PFSK-1 (cell line): ENCODE measurements around the gene CMIP.

ENCODE experiments used
- FOXP2 ChIP-seq: optimal IDR thresholded peaks from 2 replicates; pipeline ENCODE3; 2011; ENCODE audit warnings: borderline replicate concordance, control low read depth, inconsistent platforms; ENCODE audit not compliant: insufficient read depth; ENCODE audit errors: extremely low read length, extremely low read depth
- POLR2AphosphoS5 ChIP-seq: IDR thresholded peaks from 2 replicates; pipeline ENCODE4 v1.6.1; 2012; ENCODE audit warnings: low read depth, mild to moderate bottlenecking, control low read depth, low read length, moderate library complexity
- SIN3A ChIP-seq: IDR thresholded peaks from 2 replicates; pipeline ENCODE4 v1.6.1; 2012; ENCODE audit warnings: mild to moderate bottlenecking, low read length, moderate library complexity, borderline replicate concordance; ENCODE audit not compliant: insufficient read depth
- TAF1 ChIP-seq: IDR thresholded peaks from 2 replicates; pipeline ENCODE4 v1.6.1; 2012; ENCODE audit warnings: low read length, control low read depth, borderline replicate concordance; ENCODE audit not compliant: insufficient read depth
- TF ChIP-seq, protein P1 (sequence below), 2 experiments: IDR thresholded peaks; 2 replicates each; pipeline versions ENCODE4 v1.6.1 to v1.8.0; 2011 to 2012; ENCODE audit warnings: low read depth in 2 of 2, low read length in 2 of 2, control low read depth in 1 of 2, inconsistent platforms in 1 of 2, mild to moderate bottlenecking in 1 of 2, moderate library complexity in 1 of 2; ENCODE audit not compliant: insufficient read depth in 1 of 2

CMIP gene

DNA sequence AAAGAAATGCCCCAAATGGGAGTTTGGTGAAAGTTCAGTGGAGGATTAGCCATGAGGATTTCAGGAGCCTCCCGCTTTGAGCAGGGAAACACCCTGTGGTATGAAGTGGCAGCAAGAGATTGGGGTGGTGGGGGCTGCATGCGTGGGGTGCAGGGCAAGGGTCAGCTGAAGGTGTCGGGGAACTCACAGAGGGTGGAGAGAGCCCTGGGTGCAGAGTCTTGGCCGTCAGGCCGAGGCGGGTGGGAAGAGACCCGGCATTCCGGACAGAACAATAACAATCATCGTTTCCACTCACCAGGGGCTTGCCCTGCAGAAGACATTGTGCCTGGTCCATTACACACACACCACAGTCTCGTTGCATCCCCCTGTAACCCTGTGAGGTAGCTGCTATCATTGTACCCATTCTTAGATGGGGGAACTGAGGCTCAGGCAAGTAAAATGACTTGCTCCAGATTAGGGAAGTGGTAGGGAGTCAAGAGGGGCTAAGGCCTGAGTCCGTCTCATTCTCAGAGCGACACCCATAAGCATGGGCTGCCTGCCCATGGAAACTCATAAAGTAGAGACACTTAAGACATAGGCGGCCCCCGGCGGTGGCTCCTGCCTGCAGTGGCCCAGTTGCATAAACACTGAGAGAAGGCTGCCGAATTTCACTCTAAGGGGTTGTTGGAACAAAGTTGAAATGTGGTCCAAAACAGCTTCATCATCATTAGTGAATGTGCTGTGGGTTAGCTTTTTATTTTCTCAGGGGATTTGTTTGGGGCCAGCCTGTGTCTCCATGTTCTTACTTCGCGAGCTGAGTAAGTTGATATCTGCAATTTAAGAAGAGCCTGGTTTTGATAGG lies 93.3 kb downstream of the CMIP start:
- TF ChIP-seq FOXP2 = no peak
- no peak for TF ChIP-seq POLR2AphosphoS5
- no peak for TF ChIP-seq TAF1
- TF ChIP-seq, protein P1, sequence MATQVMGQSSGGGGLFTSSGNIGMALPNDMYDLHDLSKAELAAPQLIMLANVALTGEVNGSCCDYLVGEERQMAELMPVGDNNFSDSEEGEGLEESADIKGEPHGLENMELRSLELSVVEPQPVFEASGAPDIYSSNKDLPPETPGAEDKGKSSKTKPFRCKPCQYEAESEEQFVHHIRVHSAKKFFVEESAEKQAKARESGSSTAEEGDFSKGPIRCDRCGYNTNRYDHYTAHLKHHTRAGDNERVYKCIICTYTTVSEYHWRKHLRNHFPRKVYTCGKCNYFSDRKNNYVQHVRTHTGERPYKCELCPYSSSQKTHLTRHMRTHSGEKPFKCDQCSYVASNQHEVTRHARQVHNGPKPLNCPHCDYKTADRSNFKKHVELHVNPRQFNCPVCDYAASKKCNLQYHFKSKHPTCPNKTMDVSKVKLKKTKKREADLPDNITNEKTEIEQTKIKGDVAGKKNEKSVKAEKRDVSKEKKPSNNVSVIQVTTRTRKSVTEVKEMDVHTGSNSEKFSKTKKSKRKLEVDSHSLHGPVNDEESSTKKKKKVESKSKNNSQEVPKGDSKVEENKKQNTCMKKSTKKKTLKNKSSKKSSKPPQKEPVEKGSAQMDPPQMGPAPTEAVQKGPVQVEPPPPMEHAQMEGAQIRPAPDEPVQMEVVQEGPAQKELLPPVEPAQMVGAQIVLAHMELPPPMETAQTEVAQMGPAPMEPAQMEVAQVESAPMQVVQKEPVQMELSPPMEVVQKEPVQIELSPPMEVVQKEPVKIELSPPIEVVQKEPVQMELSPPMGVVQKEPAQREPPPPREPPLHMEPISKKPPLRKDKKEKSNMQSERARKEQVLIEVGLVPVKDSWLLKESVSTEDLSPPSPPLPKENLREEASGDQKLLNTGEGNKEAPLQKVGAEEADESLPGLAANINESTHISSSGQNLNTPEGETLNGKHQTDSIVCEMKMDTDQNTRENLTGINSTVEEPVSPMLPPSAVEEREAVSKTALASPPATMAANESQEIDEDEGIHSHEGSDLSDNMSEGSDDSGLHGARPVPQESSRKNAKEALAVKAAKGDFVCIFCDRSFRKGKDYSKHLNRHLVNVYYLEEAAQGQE (IDR thresholded peaks at IDR 0.05; ENCODE audit: insufficient read depth in 1 of 2, low read depth in 2 of 2, low read length in 2 of 2) = no peak
- no peak for TF ChIP-seq SIN3A

DNA sequence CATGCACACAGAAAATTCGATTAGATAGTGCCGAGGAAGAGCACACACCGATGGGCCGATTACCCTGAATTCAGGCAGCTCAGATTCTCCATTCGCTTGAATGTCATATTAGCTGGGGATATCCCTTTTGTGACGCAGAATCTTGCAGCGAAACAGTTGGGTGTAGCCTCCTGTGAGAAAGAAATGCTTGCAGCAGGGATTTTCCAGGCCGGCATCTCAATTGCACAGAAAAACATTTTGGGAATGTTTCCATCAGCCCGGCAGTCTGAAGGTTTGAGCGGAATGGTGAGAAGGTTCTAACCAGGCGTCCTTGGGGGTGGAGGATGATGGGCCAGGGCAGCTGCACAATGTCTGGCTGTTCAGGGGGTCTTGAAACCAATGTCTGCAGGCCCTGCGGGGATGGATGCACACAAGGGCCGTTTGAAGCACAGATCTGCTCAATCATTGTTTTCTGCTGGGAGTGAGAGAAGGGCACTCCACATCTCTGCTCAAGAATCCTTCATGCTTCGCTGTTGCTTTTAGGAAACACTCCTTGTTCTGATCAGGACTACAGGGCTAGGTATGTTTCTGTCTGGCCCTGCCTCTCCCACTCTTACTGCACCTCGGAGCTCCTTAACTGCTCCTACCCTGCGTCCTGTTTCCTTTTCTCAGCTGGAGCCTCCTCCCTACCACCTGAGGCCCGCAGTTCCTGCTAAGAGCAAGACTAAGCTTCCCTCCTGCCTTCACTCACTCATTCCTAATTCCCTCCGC lies 94.6 kb downstream of the CMIP start:
- TF ChIP-seq SIN3A = no peak
- no peak for TF ChIP-seq TAF1
- TF ChIP-seq POLR2AphosphoS5 = no peak
- TF ChIP-seq FOXP2 = no peak
- TF ChIP-seq, protein P1 (IDR thresholded peaks at IDR 0.05; ENCODE audit: insufficient read depth in 1 of 2, low read depth in 2 of 2, low read length in 2 of 2) = no peak

DNA sequence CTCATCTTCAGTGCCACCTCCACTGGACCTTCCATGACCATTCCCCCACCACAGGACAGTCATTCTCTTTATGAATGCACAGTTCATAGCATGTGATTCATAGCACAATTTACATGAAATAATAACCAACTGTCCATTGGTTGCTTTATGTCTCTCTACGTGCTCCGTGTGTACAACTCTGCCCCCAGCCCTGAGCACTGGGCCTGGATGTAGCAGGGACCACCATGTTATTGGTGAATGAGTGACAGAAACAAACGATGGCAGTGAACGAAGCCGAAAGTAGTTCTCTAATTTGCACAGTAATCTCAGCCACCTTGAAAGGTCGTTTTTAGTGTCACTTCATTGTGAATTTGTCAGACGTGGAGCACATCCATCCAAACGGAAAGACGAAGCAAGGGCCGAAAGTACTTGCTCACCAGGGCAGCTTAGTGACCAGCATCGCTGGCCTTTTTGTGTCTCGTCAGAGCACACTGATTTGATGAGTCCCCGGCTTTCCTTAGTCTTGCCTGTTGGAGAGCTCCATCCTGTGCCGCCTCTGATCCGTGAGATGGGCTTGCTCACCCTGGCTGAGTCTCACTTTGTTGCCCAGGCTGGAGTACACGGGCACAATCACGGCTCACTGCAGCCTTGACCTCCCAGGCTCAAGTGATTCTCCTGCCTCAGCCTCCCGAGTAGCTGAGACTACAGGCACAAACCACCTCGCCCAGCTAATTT lies 95.3 kb downstream of the CMIP start:
- TF ChIP-seq TAF1 (no peak), SIN3A (no peak), POLR2AphosphoS5 (no peak), FOXP2 (no peak)
- TF ChIP-seq, protein P1 (IDR thresholded peaks at IDR 0.05; ENCODE audit: insufficient read depth in 1 of 2, low read depth in 2 of 2, low read length in 2 of 2) = no peak

DNA sequence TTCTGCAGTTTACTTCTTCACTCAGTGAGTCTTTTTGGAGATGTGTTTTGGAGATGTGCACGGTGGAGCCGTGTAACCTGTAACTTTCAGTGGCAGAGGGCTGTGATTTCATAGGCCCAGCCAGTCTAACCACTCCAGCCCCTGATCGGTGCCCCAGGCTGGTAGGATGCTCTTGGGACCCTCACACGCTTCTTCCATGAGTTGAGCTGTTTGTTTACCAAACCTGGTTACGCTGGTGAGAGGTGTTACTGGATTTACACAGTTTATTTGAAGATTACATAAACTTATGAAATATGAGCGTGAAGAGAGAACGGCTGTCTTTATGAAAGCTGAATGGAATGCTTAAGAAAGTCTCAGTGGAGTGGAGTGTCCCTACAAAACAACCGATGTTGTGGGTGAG lies 96.7 kb downstream of the CMIP start:
- TF ChIP-seq, protein P1 (IDR thresholded peaks at IDR 0.05; ENCODE audit: insufficient read depth in 1 of 2, low read depth in 2 of 2, low read length in 2 of 2) = no peak
- TF ChIP-seq FOXP2 (no peak), TAF1 (no peak), POLR2AphosphoS5 (no peak)
